Measurements from ENCODE around the gene HLA-DPA1.

The HLA-DPA1 gene

DNA sequence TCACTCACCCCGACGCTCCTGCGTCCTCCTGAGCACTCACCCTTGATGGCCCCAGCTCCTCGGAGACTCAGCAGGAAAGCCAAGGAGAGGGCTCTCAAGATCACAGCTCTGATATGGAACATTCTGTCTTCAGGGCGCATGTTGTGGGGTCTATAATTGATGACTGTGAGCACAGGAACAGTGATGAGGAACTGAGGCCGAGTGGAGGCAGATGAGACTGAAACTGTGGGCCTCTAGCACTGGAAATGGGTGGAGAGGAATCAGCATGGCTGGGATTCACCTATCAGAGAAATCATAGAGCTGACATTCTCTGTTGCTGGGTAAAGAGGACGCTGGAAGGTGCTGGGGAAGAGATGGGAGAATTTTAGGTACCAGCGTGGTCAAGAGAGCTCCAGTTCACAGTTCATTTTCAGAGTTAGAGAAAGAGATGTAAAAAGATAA, at the start of gene HLA-DPA1:
Gene HLA-DPA1, minus strand, starts transcription at position 219 of the 441 bp plus-strand sequence.
- in situ Hi-C loops (cut with HindIII; ENCODE audit: low pct_unique_long_range_greater_than_20kb, low sequenced_read_pairs) = no loop called here
- DNase-seq (ENCODE audit: low read depth in 1 of 2, low spot score in 1 of 2) = peak; percentile 66 to 67
- TF ChIP-seq JUND (IDR thresholded peaks at IDR 0.05; ENCODE audit: low read depth) = no peak

DNA sequence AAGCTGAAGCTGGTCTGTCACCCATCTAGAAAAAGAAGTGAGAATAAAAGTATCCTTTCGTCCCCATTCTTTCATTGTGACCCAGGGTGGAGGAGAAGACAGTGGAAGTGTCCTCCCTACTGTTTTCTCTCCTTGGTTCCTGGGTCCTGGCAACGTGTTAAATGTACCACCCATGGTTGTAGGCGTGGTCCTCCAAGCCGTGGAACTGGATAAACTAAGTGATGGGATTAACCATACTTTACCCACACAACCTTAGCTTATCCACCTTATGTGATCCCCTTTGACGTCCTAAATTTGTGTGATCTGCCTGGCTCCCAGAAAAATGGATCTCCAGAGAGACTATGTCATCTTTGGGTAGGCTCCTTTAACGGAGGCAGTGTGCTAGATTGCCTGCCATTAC, 49.7 kb upstream of the HLA-DPA1 start:
- TF ChIP-seq JUND (IDR thresholded peaks at IDR 0.05; ENCODE audit: low read depth) = no peak

DNA sequence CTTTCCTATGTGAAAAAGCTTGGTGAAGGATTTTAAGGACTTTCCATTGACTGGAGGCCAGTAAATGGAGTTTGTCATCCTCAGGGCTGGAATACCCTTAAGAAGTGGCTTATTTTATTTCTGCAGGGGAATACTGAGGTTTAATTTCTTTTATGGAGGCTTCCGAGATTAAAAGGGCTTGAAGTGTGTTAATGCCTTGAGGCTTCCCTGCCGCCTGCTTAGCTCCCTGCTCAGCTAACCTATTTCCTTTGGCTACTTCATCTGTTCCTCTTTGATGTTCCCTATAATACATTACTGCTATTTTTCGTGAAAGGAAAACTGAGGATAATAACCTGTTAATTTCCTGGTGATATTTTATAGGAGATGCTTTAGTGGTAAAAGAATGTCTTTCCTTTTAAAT, 46.6 kb upstream of the HLA-DPA1 start:
- no peak for DNase-seq (ENCODE audit: low read depth in 1 of 2, low spot score in 1 of 2)
- in situ Hi-C loops (cut with HindIII; ENCODE audit: low pct_unique_long_range_greater_than_20kb, low sequenced_read_pairs) = no loop called here
- TF ChIP-seq JUND (IDR thresholded peaks at IDR 0.05; ENCODE audit: low read depth) = no peak

More for the DNA sequence above, 49.7 kb upstream of the HLA-DPA1 start:
- in situ Hi-C loops (cut with HindIII; ENCODE audit: low pct_unique_long_range_greater_than_20kb, low sequenced_read_pairs) = no loop called here
- no peak for DNase-seq (ENCODE audit: low read depth in 1 of 2, low spot score in 1 of 2)

DNA sequence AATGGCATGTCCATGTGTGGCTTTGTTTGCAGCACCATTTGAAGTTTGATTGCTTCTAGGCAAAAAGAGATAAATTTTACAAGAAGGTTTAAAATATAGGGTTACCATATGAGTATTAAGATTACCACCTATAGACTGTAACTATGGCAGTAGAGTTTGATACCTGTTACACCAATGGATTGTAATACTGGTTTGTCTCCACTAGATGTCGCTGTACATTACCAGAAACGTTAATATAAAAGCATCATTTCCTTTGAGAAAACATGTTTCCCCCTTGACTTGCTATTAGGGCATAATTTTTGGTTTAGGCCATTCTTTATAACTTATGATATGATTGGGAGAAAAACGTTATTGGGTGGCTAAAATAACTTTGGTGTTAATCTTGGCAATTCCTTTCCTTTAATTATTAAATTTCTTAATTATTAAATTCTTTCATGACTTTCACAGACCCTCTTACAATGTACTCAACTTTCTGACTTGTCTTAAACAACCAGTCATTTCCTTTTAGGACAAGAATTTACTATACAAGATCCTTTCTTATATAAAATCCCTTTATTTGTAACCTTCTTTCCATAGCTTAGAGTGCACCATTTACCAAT, 45.2 kb upstream of the HLA-DPA1 start:
- in situ Hi-C loops (cut with HindIII; ENCODE audit: low pct_unique_long_range_greater_than_20kb, low sequenced_read_pairs) = no loop called here
- peak; percentile 31 to 72 for DNase-seq (ENCODE audit: low read depth in 1 of 2, low spot score in 1 of 2)
- TF ChIP-seq JUND (IDR thresholded peaks at IDR 0.05; ENCODE audit: low read depth) = no peak

DNA sequence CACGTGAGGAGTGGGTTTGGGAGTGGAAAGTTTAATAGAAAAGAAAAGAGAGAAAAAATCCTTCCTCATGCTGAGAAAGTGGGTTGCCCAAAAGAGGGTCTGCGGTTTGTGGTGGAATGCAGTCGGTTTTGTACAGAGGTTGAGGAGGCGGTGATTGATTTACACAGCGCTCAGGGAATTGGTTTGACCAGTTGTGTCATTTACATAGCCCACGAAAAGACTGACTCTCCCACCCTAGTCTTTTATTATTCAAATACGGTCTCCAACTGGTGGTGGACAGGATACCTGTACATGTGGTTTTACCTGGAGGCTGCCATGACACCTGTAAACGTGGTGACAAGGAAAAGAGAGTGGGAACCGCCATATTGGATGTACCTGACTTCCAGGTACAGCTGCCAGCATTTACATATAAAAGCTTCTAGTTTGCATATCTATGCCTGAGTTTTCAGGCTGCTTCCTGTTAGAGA, 44.4 kb upstream of the HLA-DPA1 start:
- no peak for TF ChIP-seq JUND (IDR thresholded peaks at IDR 0.05; ENCODE audit: low read depth)

DNA sequence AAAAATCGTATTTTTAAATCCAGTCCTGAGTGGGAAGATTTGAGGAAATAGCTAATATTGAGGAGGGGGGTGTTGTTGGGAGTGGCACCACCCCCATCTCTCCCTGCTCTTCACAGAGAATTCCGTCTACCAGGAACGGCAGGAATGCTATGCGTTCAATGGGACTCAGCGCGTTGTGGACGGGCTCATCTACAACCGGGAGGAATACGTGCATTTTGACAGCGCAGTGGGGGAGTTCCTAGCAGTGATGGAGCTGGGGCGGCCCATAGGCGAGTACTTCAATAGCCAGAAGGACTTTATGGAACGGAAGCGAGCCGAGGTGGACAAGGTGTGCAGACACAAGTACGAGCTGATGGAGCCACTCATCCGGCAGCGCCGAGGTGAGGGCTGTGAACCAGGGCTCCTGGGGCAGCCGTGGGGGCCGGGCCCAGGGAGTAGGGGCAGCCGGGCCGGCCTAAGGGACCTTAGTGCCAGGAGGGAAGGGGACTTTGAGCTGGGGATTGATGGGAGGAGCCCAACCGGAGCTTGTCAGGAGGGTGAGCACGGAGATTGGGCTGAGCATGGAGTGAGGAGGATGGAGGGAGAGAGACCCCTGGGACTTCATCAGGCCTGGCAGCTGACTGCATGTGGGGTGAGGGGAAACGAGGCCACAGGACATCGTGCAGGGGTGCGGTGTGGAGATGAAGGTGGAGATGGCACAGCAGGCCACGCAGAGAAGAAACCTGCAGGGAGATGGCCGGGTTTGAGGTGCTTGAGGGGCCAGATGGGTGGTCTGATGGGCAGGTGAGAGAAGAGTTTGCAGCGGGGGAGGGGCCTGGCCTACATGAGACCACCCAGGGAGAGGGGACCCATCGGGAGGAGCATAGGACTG, 43.6 kb upstream of the HLA-DPA1 start:
- no peak for TF ChIP-seq JUND (IDR thresholded peaks at IDR 0.05; ENCODE audit: low read depth)
- in situ Hi-C loops (cut with HindIII; ENCODE audit: low pct_unique_long_range_greater_than_20kb, low sequenced_read_pairs) = no loop called here
- DNase-seq (ENCODE audit: low read depth in 1 of 2, low spot score in 1 of 2) = no peak

More for the DNA sequence above, 44.4 kb upstream of the HLA-DPA1 start:
- no peak for DNase-seq (ENCODE audit: low read depth in 1 of 2, low spot score in 1 of 2)
- in situ Hi-C loops (cut with HindIII; ENCODE audit: low pct_unique_long_range_greater_than_20kb, low sequenced_read_pairs) = no loop called here

DNA sequence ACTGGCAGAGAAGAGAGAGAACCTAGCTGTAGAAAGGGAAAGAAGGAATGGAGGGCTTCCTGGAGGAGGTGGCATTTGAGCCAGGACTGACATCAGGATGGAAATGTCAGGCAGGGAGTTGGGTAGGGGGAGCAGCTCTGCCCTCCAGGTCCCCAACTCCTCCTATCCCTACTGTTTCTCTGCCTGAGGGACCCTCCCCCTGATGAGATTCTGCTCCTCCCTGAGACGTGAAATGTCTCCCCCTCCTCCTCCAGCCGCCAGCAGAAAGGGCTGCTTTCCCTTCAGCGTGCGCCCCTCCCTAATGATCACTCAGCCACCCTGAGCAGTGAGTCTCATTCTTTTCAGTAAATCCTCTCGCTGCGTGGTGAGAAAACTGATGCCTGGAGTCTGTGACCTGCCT, 43.0 kb upstream of the HLA-DPA1 start:
- no peak for DNase-seq (ENCODE audit: low read depth in 1 of 2, low spot score in 1 of 2)
- no peak for TF ChIP-seq JUND (IDR thresholded peaks at IDR 0.05; ENCODE audit: low read depth)
- in situ Hi-C loops (cut with HindIII; ENCODE audit: low pct_unique_long_range_greater_than_20kb, low sequenced_read_pairs) = no loop called here

DNA sequence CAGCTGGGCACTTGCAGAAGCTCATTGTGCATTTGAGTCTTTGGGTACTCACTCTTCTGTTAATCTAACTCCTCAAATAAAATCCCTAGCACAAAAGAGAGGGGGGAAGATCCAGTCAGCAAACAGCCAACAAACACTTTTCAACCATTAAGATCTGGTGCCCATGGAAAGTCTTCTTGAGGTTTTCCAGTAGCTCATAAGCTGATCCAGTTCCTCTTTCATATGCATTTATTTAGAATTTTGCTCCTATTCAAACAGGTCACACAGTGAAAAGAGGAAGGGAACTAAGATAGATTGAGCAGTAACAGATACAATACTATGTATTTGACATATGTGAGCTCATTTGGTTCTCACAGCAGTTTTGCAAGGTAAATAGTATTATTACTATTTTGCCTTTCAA, 41.0 kb upstream of the HLA-DPA1 start:
- no peak for DNase-seq (ENCODE audit: low read depth in 1 of 2, low spot score in 1 of 2)
- in situ Hi-C loops (cut with HindIII; ENCODE audit: low pct_unique_long_range_greater_than_20kb, low sequenced_read_pairs) = no loop called here
- no peak for TF ChIP-seq JUND (IDR thresholded peaks at IDR 0.05; ENCODE audit: low read depth)

DNA sequence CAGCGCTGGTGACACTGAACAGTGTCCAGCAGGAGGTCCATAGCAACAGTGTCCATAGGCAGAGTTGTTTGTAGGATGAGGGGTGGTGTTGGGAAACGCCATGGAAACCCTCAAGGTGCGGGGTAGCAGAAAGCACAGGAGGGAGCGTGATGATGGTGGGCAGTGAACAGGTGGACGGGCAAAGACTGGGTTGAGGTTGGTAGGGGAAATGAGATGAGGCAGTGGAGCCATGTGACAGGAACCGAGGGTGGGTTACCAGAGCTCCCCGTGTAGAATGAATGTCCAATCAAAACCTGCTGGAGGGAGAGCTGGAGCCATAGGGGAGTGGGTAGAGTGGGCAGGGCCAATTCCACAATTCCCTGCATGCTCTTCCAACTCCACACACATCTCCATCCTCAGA, 40.3 kb upstream of the HLA-DPA1 start:
- no peak for TF ChIP-seq JUND (IDR thresholded peaks at IDR 0.05; ENCODE audit: low read depth)
- in situ Hi-C loops (cut with HindIII; ENCODE audit: low pct_unique_long_range_greater_than_20kb, low sequenced_read_pairs) = no loop called here
- DNase-seq (ENCODE audit: low read depth in 1 of 2, low spot score in 1 of 2) = no peak

DNA sequence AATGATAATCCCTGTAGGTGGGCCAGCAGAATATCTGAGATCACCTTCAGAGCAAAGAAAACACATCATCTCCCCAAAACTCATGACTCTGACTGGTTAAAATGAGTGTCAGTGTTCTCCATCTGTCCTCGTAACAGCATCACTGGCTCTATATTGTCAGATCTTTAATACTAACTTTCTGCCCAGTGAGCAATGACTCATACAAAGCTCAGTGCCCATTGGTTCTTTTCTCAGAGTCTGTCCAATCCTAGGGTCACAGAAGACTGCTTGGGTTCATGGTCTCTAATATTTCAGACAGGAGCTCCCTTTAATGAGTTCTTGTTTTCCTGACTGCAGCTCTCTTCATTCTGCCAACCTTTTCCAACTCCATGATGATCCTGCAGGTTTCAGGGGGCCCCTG, 38.7 kb upstream of the HLA-DPA1 start:
- peak; percentile 76 to 87 for DNase-seq (ENCODE audit: low read depth in 1 of 2, low spot score in 1 of 2)
- TF ChIP-seq JUND (IDR thresholded peaks at IDR 0.05; ENCODE audit: low read depth) = no peak
- in situ Hi-C loops (cut with HindIII; ENCODE audit: low pct_unique_long_range_greater_than_20kb, low sequenced_read_pairs) = no loop called here

DNA sequence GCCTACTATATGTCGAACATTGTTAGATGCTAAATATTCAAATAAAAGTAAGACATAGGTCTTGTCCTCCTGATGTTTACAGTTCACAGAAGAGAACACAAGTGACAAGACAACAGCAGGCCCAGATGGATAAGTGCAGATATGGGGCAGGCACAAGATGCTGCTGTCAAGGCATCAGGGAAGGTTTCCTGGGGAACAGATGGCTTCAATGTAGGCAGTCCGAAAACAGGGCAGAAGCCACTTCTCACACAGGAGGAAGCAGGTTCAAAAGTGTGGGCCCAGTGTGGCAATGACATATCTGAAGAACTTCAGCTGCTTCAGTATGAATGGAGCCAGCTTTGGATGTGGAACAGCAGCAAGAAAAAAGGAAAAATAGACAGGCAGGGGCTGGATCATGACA, 34.9 kb upstream of the HLA-DPA1 start:
- in situ Hi-C loops (cut with HindIII; ENCODE audit: low pct_unique_long_range_greater_than_20kb, low sequenced_read_pairs) = no loop called here
- TF ChIP-seq JUND (IDR thresholded peaks at IDR 0.05; ENCODE audit: low read depth) = no peak
- DNase-seq (ENCODE audit: low read depth in 1 of 2, low spot score in 1 of 2) = no peak

DNA sequence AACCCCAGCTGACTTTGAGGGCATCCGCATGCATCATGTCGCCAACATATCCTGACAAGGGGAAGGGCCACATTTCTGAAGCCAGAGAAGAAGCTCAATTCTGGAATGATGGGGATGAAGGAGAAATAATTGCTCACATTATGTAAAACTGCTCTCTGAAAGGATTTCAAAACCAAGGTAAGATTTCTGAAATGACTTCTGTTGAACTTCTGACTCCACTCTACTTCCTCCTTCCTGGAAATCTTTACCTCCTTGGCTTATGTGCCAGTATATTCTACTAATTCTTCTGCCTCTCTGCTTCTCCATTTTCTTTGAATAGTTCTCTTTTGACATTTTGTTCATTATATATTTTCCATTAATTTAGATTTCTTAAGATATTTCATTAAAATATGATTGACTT, 34.2 kb upstream of the HLA-DPA1 start:
- no peak for TF ChIP-seq JUND (IDR thresholded peaks at IDR 0.05; ENCODE audit: low read depth)
- DNase-seq (ENCODE audit: low read depth in 1 of 2, low spot score in 1 of 2) = no peak
- in situ Hi-C loops (cut with HindIII; ENCODE audit: low pct_unique_long_range_greater_than_20kb, low sequenced_read_pairs) = no loop called here
